Bronchial epithelial cell (primary cell): ENCODE measurements around the gene WDR41. TPM values are rescaled to one million over a fixed set of nuclear protein-coding genes. Genes with fewer than 3 reads are reported as not detected.

Experiments
- DNase-seq: peaks from one replicate; pipeline ENCODE4 v3.0.0-alpha.2; 2010; ENCODE audit warnings: low read depth
- FAIRE-seq: peaks from 2 replicates; lab custom pipeline; 2011; peaks lifted over from hg19 to GRCh38; lab: Jason Lieb, UNC
- H3K27me3 ChIP-seq: 2 replicates; pipeline ENCODE4 v1.5.1; 2011; ENCODE audit warnings: low read length; ENCODE audit not compliant: control insufficient read depth, insufficient read depth
- H3K36me3 ChIP-seq: 2 replicates; pipeline ENCODE4 v1.5.1; 2011; ENCODE audit warnings: low read length; ENCODE audit not compliant: control insufficient read depth, insufficient read depth
- H3K4me3 ChIP-seq: 2 replicates; pipeline ENCODE4 v1.5.1; 2011; ENCODE audit warnings: mild to moderate bottlenecking, low read depth, low read length, control low read depth
- CTCF ChIP-seq: IDR thresholded peaks from 2 replicates; pipeline ENCODE4 v1.5.1; 2011; ENCODE audit warnings: mild to moderate bottlenecking, moderate library complexity, low read length, control low read depth, inconsistent platforms; ENCODE audit not compliant: insufficient read depth, severe bottlenecking
- total RNA-seq: library from RNA; depleted of rRNA; stranded (reverse); fragments of >200 nt; gene quantifications from 2 replicates; pipeline ENCODE4 v1.2.1, GENCODE V29; 2014

Gene WDR41
- total RNA-seq, 1 donor from 2014 or later: 148 TPM

GRCh38 chr5:77397686-77398292 lies 94.3 kb downstream of the WDR41 start:
- no peaks in the 10 kb centered on the region for H3K36me3 ChIP-seq
- no peak overlapping the region for H3K4me3 ChIP-seq
- no peak for TF ChIP-seq CTCF
- FAIRE-seq: no peak
- H3K27me3 ChIP-seq: no peaks in the 10 kb centered on the region
- DNase-seq: no peak

- FAIRE-seq: no peak
- Histone ChIP-seq H3K36me3 (no peaks in the 10 kb centered on the region), H3K27me3 (no peaks in the 10 kb centered on the region), H3K4me3 (no peak overlapping the region)
- no peak for TF ChIP-seq CTCF
- no peak for DNase-seq
These were observed 96.1 kb downstream of the WDR41 start for GRCh38 chr5:77396017-77396416.

GRCh38 chr5:77394064-77394715 lies 97.9 kb downstream of the WDR41 start:
- no peak for TF ChIP-seq CTCF
- DNase-seq (no peak), FAIRE-seq (no peak)
- Histone ChIP-seq H3K36me3 (no peaks in the 10 kb centered on the region), H3K27me3 (no peaks in the 10 kb centered on the region), H3K4me3 (no peak overlapping the region)

GRCh38 chr5:77391240-77391765 lies 100.8 kb downstream of the WDR41 start:
- no peak overlapping the region for H3K4me3 ChIP-seq
- no peaks in the 10 kb centered on the region for H3K27me3 ChIP-seq
- no peak for FAIRE-seq
- no peak for TF ChIP-seq CTCF
- no peak for DNase-seq
- no peaks in the 10 kb centered on the region for H3K36me3 ChIP-seq

GRCh38 chr5:77390795-77391194 lies 101.3 kb downstream of the WDR41 start:
- FAIRE-seq (no peak), DNase-seq (no peak)
- Histone ChIP-seq H3K27me3 (no peaks in the 10 kb centered on the region), H3K36me3 (no peaks in the 10 kb centered on the region), H3K4me3 (no peak overlapping the region)
- no peak for TF ChIP-seq CTCF
